ENCODE results near the gene KCNH3. TPM values are rescaled to one million over a fixed set of nuclear protein-coding genes. Genes with fewer than 3 reads are reported as not detected.

KCNH3 gene
- total and polyA plus RNA-seq, 2 donors from 2014 or later = 1.4 to 2.8 TPM

- no peak for TF ChIP-seq CTCF (IDR thresholded peaks at IDR 0.05; ENCODE audit: borderline replicate concordance, extremely low read depth, insufficient read depth)
- Histone ChIP-seq H3K27me3 (ENCODE audit: control insufficient read depth, insufficient read depth, low read length) (no peaks in the 10 kb centered on the region), H3K4me1 (ENCODE audit: control insufficient read depth in 2 of 3, insufficient read depth in 2 of 3, low read depth in 1 of 3, low read length in 3 of 3) (no peaks in the 10 kb centered on the region), H3K27ac (ENCODE audit: low read depth in 2 of 2, low read length in 2 of 2) (no peak overlapping the region), H3K9me3 (ENCODE audit: control insufficient read depth in 2 of 3, insufficient read depth in 1 of 3, low read length in 3 of 3) (no peaks in the 10 kb centered on the region), H3K4me3 (ENCODE audit: low read length in 3 of 3) (no peak overlapping the region), H3K9ac (ENCODE audit: low read length in 3 of 3) (no peak overlapping the region), H3K36me3 (ENCODE audit: control insufficient read depth in 2 of 3, insufficient read depth in 3 of 3, low read length in 3 of 3) (peaks cover 0 to under 1% (median 0%) of the 10 kb centered on the region in 3 donors)
- FAIRE-seq = no peak
- no peak for DNase-seq
- intact Hi-C loops (cut with DNase I) = no loop called here
Observed at GRCh38 chr12:49501895-49502294, 36.9 kb upstream of the KCNH3 start.

- no peak for TF ChIP-seq CTCF (IDR thresholded peaks at IDR 0.05; ENCODE audit: borderline replicate concordance, extremely low read depth, insufficient read depth)
- intact Hi-C loops (cut with DNase I) = no loop called here
- DNase-seq (no peak), FAIRE-seq (no peak)
- H3K27me3 ChIP-seq (ENCODE audit: control insufficient read depth, insufficient read depth, low read length) = no peaks in the 10 kb centered on the region
- no peaks in the 10 kb centered on the region for H3K9me3 ChIP-seq (ENCODE audit: control insufficient read depth in 2 of 3, insufficient read depth in 1 of 3, low read length in 3 of 3)
- H3K4me3 ChIP-seq (ENCODE audit: low read length in 3 of 3) = no peak overlapping the region
- peaks cover 0 to 2% (median 0%) of the 10 kb centered on the region in 3 donors for H3K36me3 ChIP-seq (ENCODE audit: control insufficient read depth in 2 of 3, insufficient read depth in 3 of 3, low read length in 3 of 3)
- no peak overlapping the region for H3K9ac ChIP-seq (ENCODE audit: low read length in 3 of 3)
- H3K27ac ChIP-seq (ENCODE audit: low read depth in 2 of 2, low read length in 2 of 2) = no peak overlapping the region
- H3K4me1 ChIP-seq (ENCODE audit: control insufficient read depth in 2 of 3, insufficient read depth in 2 of 3, low read depth in 1 of 3, low read length in 3 of 3) = no peaks in the 10 kb centered on the region
Observed at GRCh38 chr12:49502590-49502989, 36.2 kb upstream of the KCNH3 start.

GRCh38 chr12:49503674-49504180, 35.1 kb upstream of the KCNH3 start:
- Histone ChIP-seq H3K9me3 (ENCODE audit: control insufficient read depth in 2 of 3, insufficient read depth in 1 of 3, low read length in 3 of 3) (no peaks in the 10 kb centered on the region), H3K4me3 (ENCODE audit: low read length in 3 of 3) (peak overlapping the region in 2 of 3 donors; percentile 25 to 47), H3K36me3 (ENCODE audit: control insufficient read depth in 2 of 3, insufficient read depth in 3 of 3, low read length in 3 of 3) (peaks cover 0 to 2% (median 0%) of the 10 kb centered on the region in 3 donors), H3K4me1 (ENCODE audit: control insufficient read depth in 2 of 3, insufficient read depth in 2 of 3, low read depth in 1 of 3, low read length in 3 of 3) (no peaks in the 10 kb centered on the region), H3K27me3 (ENCODE audit: control insufficient read depth, insufficient read depth, low read length) (no peaks in the 10 kb centered on the region), H3K27ac (ENCODE audit: low read depth in 2 of 2, low read length in 2 of 2) (peak overlapping the region; percentile 59 to 67), H3K9ac (ENCODE audit: low read length in 3 of 3) (peak overlapping the region in 1 of 3 donors; percentile 28)
- FAIRE-seq (no peak), DNase-seq (peak in 3 of 5 donors; percentile 37 to 77 (median 68))
- intact Hi-C loops (cut with DNase I) = no loop called here
- TF ChIP-seq CTCF (IDR thresholded peaks at IDR 0.05; ENCODE audit: borderline replicate concordance, extremely low read depth, insufficient read depth) = no peak

GRCh38 chr12:49505672-49506071, 33.2 kb upstream of the KCNH3 start:
- no peak overlapping the region for H3K27ac ChIP-seq (ENCODE audit: low read depth in 2 of 2, low read length in 2 of 2)
- no peak overlapping the region for H3K9ac ChIP-seq (ENCODE audit: low read length in 3 of 3)
- TF ChIP-seq CTCF (IDR thresholded peaks at IDR 0.05; ENCODE audit: borderline replicate concordance, extremely low read depth, insufficient read depth) = no peak
- no peaks in the 10 kb centered on the region for H3K27me3 ChIP-seq (ENCODE audit: control insufficient read depth, insufficient read depth, low read length)
- DNase-seq (no peak), FAIRE-seq (no peak)
- peaks cover 0 to 2% (median 0%) of the 10 kb centered on the region in 3 donors for H3K36me3 ChIP-seq (ENCODE audit: control insufficient read depth in 2 of 3, insufficient read depth in 3 of 3, low read length in 3 of 3)
- intact Hi-C loops (cut with DNase I) = no loop called here
- no peaks in the 10 kb centered on the region for H3K4me1 ChIP-seq (ENCODE audit: control insufficient read depth in 2 of 3, insufficient read depth in 2 of 3, low read depth in 1 of 3, low read length in 3 of 3)
- no peaks in the 10 kb centered on the region for H3K9me3 ChIP-seq (ENCODE audit: control insufficient read depth in 2 of 3, insufficient read depth in 1 of 3, low read length in 3 of 3)
- no peak overlapping the region for H3K4me3 ChIP-seq (ENCODE audit: low read length in 3 of 3)

Measured in kidney (tissue), 14 donors.